Caco-2 (cell line): ENCODE data around the gene FEM1C. TPM values are rescaled to one million over a fixed set of nuclear protein-coding genes. Genes with fewer than 3 reads are reported as not detected.
"Not testable (repeated sequence)": the region's sequence is repeated elsewhere in the genome, so short reads cannot be mapped to it uniquely, and the experiment has no call there.

Source experiments
- BruUV-seq: library from RNA; stranded (reverse); fragments of 400-500 nt; replicated peaks from 2 replicates; lab custom pipeline; 2021; lab: Mats Ljungman, UMichigan
- CTCF ChIA-PET: fragments of 300-600 bp; sonication (Branson Sonifier 250); formaldehyde crosslinking; loops from one replicate; lab custom pipeline; 2022; ENCODE audit warnings: antibody characterized with exemption; lab: Charles Lee
- POLR2A ChIA-PET: fragments of 300-600 bp; sonication (Branson Sonifier 250); formaldehyde crosslinking; loops from one replicate; lab custom pipeline; 2022; ENCODE audit warnings: antibody characterized with exemption; lab: Charles Lee
- DNase-seq, 2 experiments: peaks; one replicate each; pipeline versions ENCODE4 v3.0.0 to v3.0.0-alpha.2; 2020 to 2022
- H3K27me3 ChIP-seq: replicated peaks from 2 replicates; pipeline ENCODE4 v1.6.0; 2011; ENCODE audit warnings: low read length; ENCODE audit not compliant: control insufficient read depth, insufficient read depth
- H3K36me3 ChIP-seq: 2 replicates; pipeline ENCODE4 v1.5.1; 2011; ENCODE audit warnings: low read length; ENCODE audit not compliant: control insufficient read depth, insufficient read depth
- H3K4me1 ChIP-seq: fragments of 250-450 bp; sonication (Bioruptor Pico); 2 replicates; pipeline ENCODE4 v1.5.1; 2020; ENCODE audit warnings: mild to moderate bottlenecking
- H3K4me3 ChIP-seq: 2 replicates; pipeline ENCODE4 v1.5.1; 2011; ENCODE audit warnings: low read depth, mild to moderate bottlenecking, control low read depth, low read length
- H3K9me3 ChIP-seq: fragments of 250-450 bp; sonication (Bioruptor Pico); 2 replicates; pipeline ENCODE4 v1.5.1; 2020; ENCODE audit warnings: mild to moderate bottlenecking, moderate library complexity
- H3K27ac Mint-ChIP-seq: one replicate; pipeline ENCODE4 v1.8.0; 2022; ENCODE audit warnings: mixed read lengths; ENCODE audit not compliant: unreplicated experiment
- H3K27me3 Mint-ChIP-seq: one replicate; pipeline ENCODE4 v1.8.0; 2022; ENCODE audit warnings: mixed read lengths; ENCODE audit not compliant: insufficient read depth, unreplicated experiment
- H3K36me3 Mint-ChIP-seq: one replicate; pipeline ENCODE4 v1.8.0; 2022; ENCODE audit warnings: mild to moderate bottlenecking, mixed read lengths; ENCODE audit not compliant: insufficient read depth, unreplicated experiment
- H3K4me1 Mint-ChIP-seq: one replicate; pipeline ENCODE4 v1.8.0; 2022; ENCODE audit warnings: low read depth, mixed read lengths; ENCODE audit not compliant: unreplicated experiment
- H3K4me3 Mint-ChIP-seq: one replicate; pipeline ENCODE4 v1.8.0; 2022; ENCODE audit warnings: mild to moderate bottlenecking, moderate library complexity, mixed read lengths; ENCODE audit not compliant: unreplicated experiment
- H3K9me3 Mint-ChIP-seq: one replicate; pipeline ENCODE4 v1.8.0; 2022; ENCODE audit warnings: mixed read lengths; ENCODE audit not compliant: unreplicated experiment
- CTCF ChIP-seq, 2 experiments: fragments of 200-600 bp in 1 of 2; IDR thresholded peaks; 1 replicate in 1 of 2; 2 replicates in 1 of 2; pipeline versions ENCODE4 v1.5.1 to v1.8.0; 2011 to 2022; ENCODE audit warnings: antibody characterized with exemption in 1 of 2, control low read depth in 1 of 2, inconsistent platforms in 1 of 2, low read depth in 1 of 2, low read length in 1 of 2, mild to moderate bottlenecking in 1 of 2, moderate library complexity in 1 of 2; ENCODE audit not compliant: insufficient read depth in 1 of 2, severe bottlenecking in 1 of 2, unreplicated experiment in 1 of 2
- intact Hi-C: fragments of 100-400 bp; cut with micrococcal nuclease; formaldehyde crosslinking; loops from one replicate; pipeline ENCODE4 v1.10.0; 2022; ENCODE audit not compliant: unreplicated experiment
- total RNA-seq: library from RNA; stranded (reverse); gene quantifications from 2 replicates; pipeline ENCODE4 v1.2.3, GENCODE V29; 2022

FEM1C gene
- total RNA-seq, 1 experiment from 2014 or later, result 11.8 TPM

- BruUV-seq, result no TSS peak
- intact Hi-C loops, result no loop called here
- no peaks in the 10 kb centered on the region for H3K4me1 Mint-ChIP-seq
- H3K4me3 Mint-ChIP-seq, result no peak overlapping the region
- DNase-seq, result no peak
- peaks cover 7% of the 10 kb centered on the region for H3K27me3 Mint-ChIP-seq
- ChIA-PET POLR2A (no interaction called here), CTCF (no interaction called here)
- no peaks in the 10 kb centered on the region for H3K9me3 Mint-ChIP-seq
- H3K27ac Mint-ChIP-seq, result no peak overlapping the region
- Histone ChIP-seq H3K27me3 (no peaks in the 10 kb centered on the region), H3K4me3 (no peak overlapping the region), H3K9me3 (no peaks in the 10 kb centered on the region), H3K36me3 (no peaks in the 10 kb centered on the region), H3K4me1 (no peaks in the 10 kb centered on the region)
- no peak for TF ChIP-seq CTCF (IDR thresholded peaks at IDR 0.05; ENCODE audit: insufficient read depth in 1 of 2, low read depth in 1 of 2, low read length in 1 of 2, severe bottlenecking in 1 of 2, unreplicated experiment in 1 of 2)
- H3K36me3 Mint-ChIP-seq, result no peaks in the 10 kb centered on the region
Observed at GRCh38 chr5:115480900-115481299, 63.7 kb downstream of the FEM1C start.

GRCh38 chr5:115480271-115480670, 64.3 kb downstream of the FEM1C start:
- Histone ChIP-seq H3K4me3 (no peak overlapping the region), H3K36me3 (no peaks in the 10 kb centered on the region), H3K4me1 (no peaks in the 10 kb centered on the region), H3K27me3 (no peaks in the 10 kb centered on the region), H3K9me3 (no peaks in the 10 kb centered on the region)
- TF ChIP-seq CTCF (IDR thresholded peaks at IDR 0.05; ENCODE audit: insufficient read depth in 1 of 2, low read depth in 1 of 2, low read length in 1 of 2, severe bottlenecking in 1 of 2, unreplicated experiment in 1 of 2), result no peak
- Mint-ChIP-seq H3K4me1 (no peaks in the 10 kb centered on the region), H3K27me3 (peaks cover 7% of the 10 kb centered on the region), H3K36me3 (no peaks in the 10 kb centered on the region), H3K27ac (no peak overlapping the region), H3K4me3 (no peak overlapping the region), H3K9me3 (no peaks in the 10 kb centered on the region)
- CTCF ChIA-PET, result no interaction called here
- intact Hi-C loops, result no loop called here
- no TSS peak for BruUV-seq
- POLR2A ChIA-PET, result no interaction called here
- no peak for DNase-seq

GRCh38 chr5:115479166-115479873, 65.3 kb downstream of the FEM1C start:
- H3K27me3 ChIP-seq, BruUV-seq, POLR2A ChIA-PET, CTCF ChIA-PET, H3K4me1 ChIP-seq, DNase-seq, H3K27ac Mint-ChIP-seq, H3K4me3 ChIP-seq, H3K9me3 ChIP-seq, H3K27me3 Mint-ChIP-seq, H3K9me3 Mint-ChIP-seq, H3K4me1 Mint-ChIP-seq, H3K4me3 Mint-ChIP-seq, H3K36me3 Mint-ChIP-seq, H3K36me3 ChIP-seq, intact Hi-C loops: not testable (repeated sequence)
